Muscle layer of duodenum (tissue), 2 donors: ENCODE results near the gene IRAK1BP1.
A peak's percentile ranks its signal among the peaks of the same experiment; 100 is the strongest.

ENCODE experiments used
- H3K27ac ChIP-seq: one replicate; pipeline ENCODE4 v1.7.0; 2013; ENCODE audit warnings: mild to moderate bottlenecking, low read length
- H3K27me3 ChIP-seq: one replicate; pipeline ENCODE4 v1.7.0; 2013; ENCODE audit warnings: low read depth, mild to moderate bottlenecking, control low read depth, low read length
- H3K36me3 ChIP-seq, 2 donors: one replicate each; pipeline ENCODE4 v1.7.0; 2013; ENCODE audit warnings: low read length in 2 of 2, control low read depth in 1 of 2, mild to moderate bottlenecking in 1 of 2; ENCODE audit not compliant: insufficient read depth in 2 of 2, control insufficient read depth in 1 of 2
- H3K4me1 ChIP-seq, 2 donors: one replicate each; pipeline ENCODE4 v1.7.0; 2013; ENCODE audit warnings: low read length in 2 of 2, mild to moderate bottlenecking in 2 of 2, control low read depth in 1 of 2, moderate library complexity in 1 of 2; ENCODE audit not compliant: insufficient read depth in 2 of 2, control insufficient read depth in 1 of 2
- H3K4me3 ChIP-seq, 2 donors: one replicate each; pipeline ENCODE4 v1.7.0; 2013; ENCODE audit warnings: low read length in 2 of 2, low read depth in 1 of 2, mild to moderate bottlenecking in 1 of 2
- H3K9me3 ChIP-seq, 2 donors: one replicate each; pipeline ENCODE4 v1.7.0; 2013; ENCODE audit warnings: low read length in 2 of 2, control low read depth in 1 of 2, mild to moderate bottlenecking in 1 of 2; ENCODE audit not compliant: control insufficient read depth in 1 of 2
- donor health status: healthy.

The IRAK1BP1 gene, protein sequence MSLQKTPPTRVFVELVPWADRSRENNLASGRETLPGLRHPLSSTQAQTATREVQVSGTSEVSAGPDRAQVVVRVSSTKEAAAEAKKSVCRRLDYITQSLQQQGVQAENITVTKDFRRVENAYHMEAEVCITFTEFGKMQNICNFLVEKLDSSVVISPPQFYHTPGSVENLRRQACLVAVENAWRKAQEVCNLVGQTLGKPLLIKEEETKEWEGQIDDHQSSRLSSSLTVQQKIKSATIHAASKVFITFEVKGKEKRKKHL

DNA sequence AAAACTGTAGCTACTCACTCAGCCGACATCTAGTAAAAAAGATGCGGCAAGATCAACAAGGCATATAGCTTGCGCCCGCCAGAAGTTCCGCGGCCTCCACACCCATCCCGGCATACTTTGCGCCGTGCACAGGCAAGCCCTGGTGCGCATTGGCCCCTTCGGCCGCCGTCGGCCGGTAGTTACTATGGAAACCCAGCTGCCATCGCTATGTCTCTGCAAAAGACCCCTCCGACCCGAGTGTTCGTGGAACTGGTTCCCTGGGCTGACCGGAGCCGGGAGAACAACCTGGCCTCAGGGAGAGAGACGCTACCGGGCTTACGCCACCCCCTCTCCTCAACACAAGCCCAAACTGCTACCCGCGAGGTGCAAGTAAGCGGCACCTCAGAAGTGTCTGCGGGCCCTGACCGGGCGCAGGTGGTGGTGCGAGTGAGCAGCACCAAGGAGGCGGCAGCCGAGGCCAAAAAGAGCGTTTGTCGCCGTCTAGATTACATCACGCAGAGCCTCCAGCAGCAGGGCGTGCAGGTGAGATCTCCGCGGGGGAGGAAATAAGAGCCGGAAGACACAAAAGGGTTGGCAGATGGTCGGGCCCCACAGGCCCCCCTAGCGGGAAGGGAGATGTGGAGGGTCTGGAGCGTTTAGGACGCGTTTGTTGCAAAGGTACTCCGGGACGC, at the start of gene IRAK1BP1:
Gene IRAK1BP1 (plus strand): TSS at position 182 of the 671 bp plus-strand sequence. CDS start 26 bp downstream, at position 208.
- peak within 1 kb of the TSS; percentile 68 for H3K27ac ChIP-seq
- peak within 1 kb of the TSS; percentile 97 to 100 for H3K4me3 ChIP-seq
- peaks cover 0 to 5% of the 10 kb centered on the region in 2 donors for H3K4me1 ChIP-seq
- H3K27me3 ChIP-seq, result no peaks in the 10 kb centered on the region
- H3K9me3 ChIP-seq, result no peaks in the 10 kb centered on the region
- peaks cover 8 to 11% of the 10 kb centered on the region in 2 donors for H3K36me3 ChIP-seq

DNA sequence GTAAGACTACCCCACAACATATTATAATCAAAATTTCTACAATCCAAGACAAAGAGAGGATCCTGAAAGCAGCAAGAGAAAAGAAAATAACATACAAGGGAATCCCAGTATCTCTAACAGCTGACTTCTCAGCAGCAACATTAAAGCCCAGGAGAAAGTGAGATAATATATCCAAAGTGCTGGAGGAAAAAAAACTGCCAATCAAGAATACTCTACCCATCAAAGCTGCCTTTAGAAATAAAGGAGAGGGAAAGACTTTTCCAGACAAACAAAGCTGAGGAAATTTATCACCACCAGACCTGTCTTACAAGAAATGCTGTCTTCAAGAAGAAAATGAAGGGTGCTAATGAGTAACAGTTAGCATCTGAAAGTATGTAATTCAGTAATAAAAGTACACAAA, 43.3 kb upstream of the IRAK1BP1 start:
- no peak overlapping the region for H3K27ac ChIP-seq
- H3K27me3 ChIP-seq, result no peaks in the 10 kb centered on the region
- no peak overlapping the region for H3K4me3 ChIP-seq
- H3K4me1 ChIP-seq, result no peaks in the 10 kb centered on the region
- no peaks in the 10 kb centered on the region for H3K36me3 ChIP-seq
- peaks cover 3 to 11% of the 10 kb centered on the region in 2 donors for H3K9me3 ChIP-seq

DNA sequence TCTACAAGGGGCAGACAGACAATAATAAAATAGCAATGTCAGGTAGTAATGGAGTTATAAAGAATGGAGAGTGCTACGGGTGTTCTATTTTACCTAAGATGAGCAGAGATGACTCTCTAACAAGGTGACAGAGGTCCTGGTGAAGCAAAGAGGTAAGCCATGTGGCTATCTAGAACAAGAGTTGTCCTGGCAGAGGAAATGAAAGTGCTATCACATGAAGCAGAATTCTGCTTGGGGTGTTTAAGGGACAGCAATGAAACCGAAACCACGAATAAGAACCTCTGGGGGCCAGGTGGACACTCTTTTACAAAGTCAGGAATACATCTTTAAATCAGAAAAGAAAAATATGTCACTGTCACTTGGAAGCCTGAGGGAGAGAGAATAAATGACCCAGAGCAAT, 37.9 kb upstream of the IRAK1BP1 start:
- Histone ChIP-seq H3K4me1 (no peaks in the 10 kb centered on the region), H3K4me3 (no peak overlapping the region), H3K27me3 (no peaks in the 10 kb centered on the region), H3K27ac (no peak overlapping the region), H3K9me3 (no peaks in the 10 kb centered on the region), H3K36me3 (no peaks in the 10 kb centered on the region)

DNA sequence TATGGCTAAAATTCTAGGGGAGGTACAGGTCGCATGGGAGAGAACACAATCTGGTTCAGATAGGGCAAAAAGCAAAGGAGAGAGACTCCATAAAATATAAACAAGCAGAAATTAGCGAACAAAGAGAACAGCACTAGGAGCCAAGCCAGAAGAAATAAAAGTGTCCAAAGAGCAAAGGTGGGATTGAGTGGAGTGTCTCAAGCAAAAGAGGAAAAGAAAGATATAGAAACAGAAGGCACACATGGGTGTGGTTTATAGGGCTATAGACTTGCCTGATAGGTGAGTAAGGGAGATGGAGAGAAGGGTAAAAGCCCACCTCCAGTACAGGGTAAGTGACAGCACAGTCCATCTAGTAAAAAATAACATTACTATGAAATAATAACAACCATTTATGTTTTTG, 36.5 kb upstream of the IRAK1BP1 start:
- no peaks in the 10 kb centered on the region for H3K4me1 ChIP-seq
- no peaks in the 10 kb centered on the region for H3K27me3 ChIP-seq
- H3K4me3 ChIP-seq, result no peak overlapping the region
- no peak overlapping the region for H3K27ac ChIP-seq
- no peaks in the 10 kb centered on the region for H3K9me3 ChIP-seq
- H3K36me3 ChIP-seq, result no peaks in the 10 kb centered on the region

DNA sequence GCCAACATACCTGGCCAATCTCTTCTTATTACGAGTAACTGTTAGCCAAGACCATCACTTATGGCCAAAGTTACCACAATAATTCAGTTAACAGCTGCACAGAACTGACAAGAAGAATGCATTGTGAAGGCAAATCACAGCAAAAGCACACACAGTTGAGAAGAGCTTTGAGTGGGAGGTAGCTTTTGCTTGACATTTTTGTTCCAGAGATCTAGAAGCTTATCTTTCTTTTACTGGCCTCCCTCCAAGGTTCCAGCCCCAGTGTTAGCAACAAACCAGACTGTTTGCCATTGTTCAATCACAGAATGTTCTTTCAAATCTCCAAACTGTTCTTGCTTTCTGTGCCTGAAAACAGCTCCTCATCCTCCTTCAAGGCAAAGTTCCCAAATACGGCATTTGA, 35.9 kb upstream of the IRAK1BP1 start:
- Histone ChIP-seq H3K4me1 (no peaks in the 10 kb centered on the region), H3K27ac (no peak overlapping the region), H3K9me3 (no peaks in the 10 kb centered on the region), H3K4me3 (no peak overlapping the region), H3K27me3 (no peaks in the 10 kb centered on the region), H3K36me3 (no peaks in the 10 kb centered on the region)

DNA sequence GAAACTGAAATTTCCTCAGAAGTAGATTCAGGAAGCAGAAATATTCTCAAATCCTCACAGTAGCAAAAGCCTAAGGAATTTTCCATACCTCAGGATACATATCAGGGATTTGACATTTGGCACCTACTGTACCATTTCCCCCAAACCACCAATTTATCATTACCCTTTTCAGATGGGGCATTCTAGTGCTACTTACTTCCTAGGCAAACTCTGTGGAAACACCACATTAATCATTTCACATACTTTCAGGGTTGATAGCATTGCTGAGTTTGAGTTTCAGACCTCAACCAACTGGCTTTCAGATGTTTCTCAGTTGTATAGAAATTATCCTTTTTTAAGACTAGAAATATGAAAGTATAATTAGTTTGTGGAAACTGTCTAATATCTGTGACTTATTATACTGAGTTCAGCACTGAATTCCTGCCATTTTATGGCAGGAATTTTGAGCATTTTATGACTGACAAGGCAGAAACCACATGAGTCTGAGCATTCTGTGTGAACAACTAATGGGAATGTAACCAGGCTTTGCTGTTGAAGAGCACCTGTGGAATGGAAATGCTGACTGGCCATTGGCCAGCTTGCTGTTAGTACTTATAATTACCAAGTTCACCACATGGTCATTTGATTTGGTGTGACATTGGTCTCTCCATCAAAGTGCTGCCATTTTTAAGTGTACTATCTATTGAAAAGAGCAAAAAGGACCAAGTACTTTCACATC, 35.1 kb upstream of the IRAK1BP1 start:
- Histone ChIP-seq H3K36me3 (no peaks in the 10 kb centered on the region), H3K4me1 (no peaks in the 10 kb centered on the region), H3K27me3 (no peaks in the 10 kb centered on the region), H3K27ac (no peak overlapping the region), H3K4me3 (no peak overlapping the region), H3K9me3 (no peaks in the 10 kb centered on the region)

DNA sequence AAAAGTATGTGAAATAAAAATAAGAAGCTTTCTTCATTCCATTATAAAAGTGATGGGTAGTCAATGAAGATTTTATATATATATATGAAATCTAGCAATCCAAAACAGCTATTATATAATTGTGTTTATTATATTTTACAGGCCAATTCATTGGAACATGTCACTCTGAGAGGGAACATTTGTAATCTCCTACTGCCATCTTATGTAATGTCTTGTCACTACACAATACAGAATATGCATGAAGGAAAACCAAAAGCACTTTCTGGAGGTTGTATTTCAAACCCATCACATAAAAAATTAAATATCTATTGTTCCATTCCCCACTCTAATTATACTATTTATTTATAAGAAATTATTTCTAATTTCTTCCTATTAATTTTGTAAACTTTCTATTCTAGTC, 31.5 kb upstream of the IRAK1BP1 start:
- no peaks in the 10 kb centered on the region for H3K36me3 ChIP-seq
- no peaks in the 10 kb centered on the region for H3K27me3 ChIP-seq
- no peak overlapping the region for H3K4me3 ChIP-seq
- no peak overlapping the region for H3K27ac ChIP-seq
- H3K4me1 ChIP-seq, result no peaks in the 10 kb centered on the region
- no peaks in the 10 kb centered on the region for H3K9me3 ChIP-seq

DNA sequence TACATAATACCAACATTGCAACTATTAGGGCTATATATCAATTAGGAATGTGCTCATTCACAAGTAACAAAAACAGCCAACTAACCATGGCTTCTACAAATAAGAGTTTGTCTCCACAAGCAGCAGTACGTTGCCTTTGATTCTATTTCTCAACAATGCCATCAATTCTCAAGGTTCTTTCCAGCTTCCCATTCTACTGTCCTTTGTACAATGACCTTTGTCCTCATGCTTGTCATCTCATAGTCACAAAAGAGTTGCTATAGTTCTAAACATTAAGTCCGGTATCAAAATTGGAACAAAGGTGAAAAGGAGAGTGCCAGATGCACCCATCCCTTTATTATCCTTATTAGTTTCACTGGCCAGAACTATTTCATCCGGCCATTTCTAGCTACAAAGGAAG, 30.8 kb upstream of the IRAK1BP1 start:
- Histone ChIP-seq H3K36me3 (no peaks in the 10 kb centered on the region), H3K27me3 (no peaks in the 10 kb centered on the region), H3K4me1 (no peaks in the 10 kb centered on the region), H3K27ac (no peak overlapping the region), H3K9me3 (no peaks in the 10 kb centered on the region), H3K4me3 (no peak overlapping the region)

DNA sequence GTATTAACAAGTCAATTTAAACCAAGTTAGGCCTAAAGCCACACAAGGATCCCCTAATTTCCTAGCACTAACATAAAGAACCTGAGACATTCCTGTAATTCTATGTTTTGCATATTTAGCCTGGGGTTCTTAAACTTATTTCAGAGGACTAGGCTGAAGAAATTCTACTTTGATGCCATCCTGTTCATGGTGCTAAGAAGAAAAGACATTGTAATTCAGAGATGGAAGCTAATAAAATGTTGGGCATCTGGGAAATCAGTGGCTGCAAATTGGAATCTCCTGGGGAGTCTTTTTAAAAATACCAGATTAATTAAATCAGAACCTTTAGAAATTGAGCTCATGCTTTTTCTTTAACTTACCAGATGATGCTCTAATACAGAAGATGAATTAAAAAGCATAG, 26.2 kb upstream of the IRAK1BP1 start:
- H3K9me3 ChIP-seq, result no peaks in the 10 kb centered on the region
- H3K36me3 ChIP-seq, result no peaks in the 10 kb centered on the region
- no peak overlapping the region for H3K27ac ChIP-seq
- no peak overlapping the region for H3K4me3 ChIP-seq
- H3K4me1 ChIP-seq, result no peaks in the 10 kb centered on the region
- H3K27me3 ChIP-seq, result no peaks in the 10 kb centered on the region

DNA sequence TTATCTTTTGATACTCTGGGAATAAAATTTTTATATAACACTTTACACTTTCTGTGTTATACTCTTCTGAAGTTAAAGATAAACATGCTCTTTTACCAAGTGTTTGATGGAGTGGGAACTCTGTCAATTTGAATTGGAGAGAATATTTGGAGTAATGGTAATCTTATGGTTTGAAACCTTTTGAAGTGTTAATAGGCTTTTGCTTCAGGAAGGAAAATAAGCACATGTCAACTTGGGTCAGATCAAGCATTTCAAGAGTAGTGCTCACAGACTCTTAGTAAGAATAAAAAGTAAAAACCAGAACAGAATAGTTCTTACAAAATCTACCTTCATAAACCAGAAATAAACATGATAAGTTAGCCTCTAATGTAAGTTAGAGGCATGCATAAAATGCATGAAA, 24.4 kb upstream of the IRAK1BP1 start:
- Histone ChIP-seq H3K27ac (no peak overlapping the region), H3K4me3 (no peak overlapping the region), H3K9me3 (no peaks in the 10 kb centered on the region)

DNA sequence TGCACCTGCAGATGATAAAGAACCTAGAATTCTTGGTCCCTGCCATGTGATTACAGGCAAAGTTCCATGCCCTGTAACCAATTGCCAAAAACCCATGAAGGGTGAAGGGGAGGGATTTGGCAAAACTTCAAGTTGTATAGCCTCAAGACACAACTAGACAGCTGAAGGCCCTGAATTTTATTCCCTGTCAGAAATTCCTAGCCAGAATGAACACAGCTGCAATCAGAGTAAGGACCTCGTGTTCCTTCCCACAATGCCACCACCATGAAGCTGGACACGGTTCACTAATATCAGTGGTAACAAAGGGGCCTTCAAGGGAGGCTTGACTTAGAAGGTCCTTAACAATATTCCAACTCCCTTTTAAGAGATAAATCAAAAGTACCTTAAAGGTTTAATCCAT, 22.5 kb upstream of the IRAK1BP1 start:
- Histone ChIP-seq H3K4me1 (no peaks in the 10 kb centered on the region), H3K9me3 (no peaks in the 10 kb centered on the region), H3K27me3 (no peaks in the 10 kb centered on the region), H3K4me3 (no peak overlapping the region), H3K36me3 (no peaks in the 10 kb centered on the region), H3K27ac (no peak overlapping the region)

More for the DNA sequence above, 24.4 kb upstream of the IRAK1BP1 start:
- H3K36me3 ChIP-seq, result no peaks in the 10 kb centered on the region
- H3K27me3 ChIP-seq, result no peaks in the 10 kb centered on the region
- H3K4me1 ChIP-seq, result no peaks in the 10 kb centered on the region
